GM15510 (cell line): ENCODE results near the gene NPM3.

Source experiments
- POLR2A ChIP-seq: IDR thresholded peaks from 3 replicates; pipeline ENCODE4 v1.6.1; 2011; ENCODE audit warnings: borderline replicate concordance; ENCODE audit not compliant: insufficient read length; ENCODE audit errors: extremely low read depth

Gene NPM3

GRCh38 chr10:101780818-101781654 is 2.2 kb downstream of the NPM3 start:
- no peak for TF ChIP-seq POLR2A

GRCh38 chr10:101780187-101780817 is 2.9 kb downstream of the NPM3 start:
- TF ChIP-seq POLR2A, result no peak

GRCh38 chr10:101779544-101780186 is 3.6 kb downstream of the NPM3 start:
- no peak for TF ChIP-seq POLR2A

GRCh38 chr10:101778781-101779543 is 4.3 kb downstream of the NPM3 start:
- TF ChIP-seq POLR2A, result no peak

- no peak for TF ChIP-seq POLR2A
These were observed 5.0 kb downstream of the NPM3 start for GRCh38 chr10:101778151-101778780.

DNA sequence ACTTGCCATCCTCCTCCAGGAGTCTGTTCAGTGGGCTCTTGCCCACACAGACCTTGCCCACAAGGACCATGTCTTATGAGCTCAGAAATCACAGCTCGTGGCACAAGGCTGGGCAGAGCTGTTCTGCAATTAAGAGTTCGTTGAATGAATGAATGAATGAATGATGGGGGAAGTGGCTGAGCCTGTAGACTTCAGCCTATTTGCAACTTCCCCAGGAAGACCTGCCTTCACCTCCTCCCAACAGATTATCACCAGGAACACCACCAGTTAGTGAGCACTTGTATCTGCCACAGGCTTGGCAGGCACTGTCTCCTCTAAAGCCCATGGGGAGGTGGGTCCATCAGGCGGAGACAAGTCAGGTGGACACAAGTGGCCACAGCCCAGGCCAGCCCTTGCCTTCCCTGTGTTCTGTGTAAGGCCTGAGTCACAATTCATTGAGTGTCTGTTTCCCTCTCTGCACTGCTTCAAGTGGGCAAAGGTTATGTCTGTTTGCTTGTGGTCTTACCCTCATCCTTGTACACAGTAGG is 5.6 kb downstream of the NPM3 start:
- no peak for TF ChIP-seq POLR2A

- no peak for TF ChIP-seq POLR2A
These were observed 7.0 kb downstream of the NPM3 start for GRCh38 chr10:101776161-101776817.

GRCh38 chr10:101775273-101776160 is 7.7 kb downstream of the NPM3 start, which contains the start of gene FGF8:
TSS of gene FGF8 (minus strand) at chr10:101776114. CDS start at chr10:101775900, 214 bp downstream.
- no peak for TF ChIP-seq POLR2A

DNA sequence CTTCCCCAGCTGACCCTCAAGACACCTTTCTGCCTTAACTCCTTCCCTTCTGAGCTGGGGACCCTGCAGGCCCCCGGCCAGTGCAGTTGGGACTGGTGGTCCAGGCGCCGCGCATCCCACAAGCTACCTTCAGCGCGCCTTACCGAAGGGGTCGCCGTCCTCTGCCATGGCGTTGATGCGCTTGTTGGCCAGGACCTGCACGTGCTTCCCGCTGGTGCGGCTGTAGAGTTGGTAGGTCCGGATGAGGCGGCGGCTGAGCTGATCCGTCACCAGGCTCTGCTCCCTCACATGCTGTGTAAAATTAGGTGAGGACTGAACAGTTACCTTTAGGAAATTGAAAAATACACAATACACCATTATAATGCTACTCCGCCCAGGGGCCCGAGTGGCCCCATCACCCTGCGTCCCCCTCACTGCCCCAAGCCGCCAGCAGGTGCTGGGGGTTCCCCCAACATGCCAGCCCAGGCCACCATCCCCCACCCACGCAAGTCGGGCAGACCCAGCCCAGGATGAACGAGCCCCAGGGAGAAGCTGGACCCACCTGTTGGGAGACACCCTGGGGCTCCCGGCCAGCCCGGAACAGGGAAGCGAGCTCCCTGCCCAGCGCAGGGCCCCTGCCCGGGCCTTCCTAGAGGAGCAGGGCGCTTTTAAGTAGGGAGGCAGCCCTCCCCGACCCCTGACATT is 8.5 kb downstream of the NPM3 start:
- TF ChIP-seq POLR2A, result no peak

- no peak for TF ChIP-seq POLR2A
These were observed 9.2 kb downstream of the NPM3 start for GRCh38 chr10:101773923-101774588.

DNA sequence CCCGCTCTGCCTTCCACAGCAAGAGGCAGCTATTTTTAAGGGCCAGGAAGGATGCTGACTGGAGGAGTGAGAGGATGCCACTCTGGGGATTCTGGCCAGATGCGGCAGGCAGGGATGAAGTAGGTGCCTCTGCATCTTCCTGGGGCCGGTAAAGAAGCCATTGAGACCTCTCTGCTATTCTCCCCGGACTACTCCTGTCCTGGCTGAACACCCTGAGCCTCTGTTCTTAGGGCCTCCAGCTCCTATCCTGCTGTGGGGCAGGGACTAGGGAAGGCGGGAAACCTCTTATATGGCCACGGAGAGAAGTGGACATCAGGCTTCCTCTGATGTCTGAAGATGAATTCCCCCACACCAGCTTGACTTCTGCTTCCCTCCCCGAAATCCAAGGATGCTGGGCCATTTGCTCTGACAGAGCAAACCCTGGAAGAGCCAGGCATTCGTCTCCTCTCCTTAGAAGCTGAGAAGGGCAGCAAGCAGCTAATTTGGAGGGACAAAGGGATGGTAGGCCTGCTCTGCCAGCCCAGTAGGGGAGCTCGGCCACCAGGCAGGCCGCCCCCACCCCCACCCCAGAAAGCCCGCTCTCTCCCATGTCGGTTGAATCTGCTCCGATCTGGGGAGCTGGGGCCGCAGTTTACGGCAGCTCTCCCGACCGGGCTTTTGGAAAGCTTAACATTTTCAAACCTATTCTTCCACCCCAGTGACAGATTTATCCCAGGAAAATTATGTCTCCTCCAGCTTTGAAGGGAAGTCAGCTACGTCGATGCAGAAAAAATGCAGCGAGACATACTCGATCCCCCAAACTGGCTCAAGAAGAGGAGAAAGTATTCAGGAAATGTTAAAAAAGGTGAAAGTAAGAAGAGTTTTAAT is 10.1 kb downstream of the NPM3 start:
- TF ChIP-seq POLR2A, result no peak
